Measurements from ENCODE around the gene DCTN5. TPM values are rescaled to one million over a fixed set of nuclear protein-coding genes. Genes with fewer than 3 reads are reported as not detected.

Gene DCTN5
- total and polyA plus RNA-seq, 10 donors, result 11.9 to 62.5 (median 41.3) TPM

- Histone ChIP-seq H3K4me3 (peak within 1 kb of the TSS; percentile 34 to 81 (median 60)), H3K4me1 (peaks cover 0 to 49% (median 19%) of the 10 kb centered on the region in 6 donors), H3K27me3 (replicated peaks in 1 of 7) (peaks cover 0 to 13% (median 0%) of the 10 kb centered on the region in 7 donors), H3K27ac (peak within 1 kb of the TSS in 2 of 8 donors; percentile 29 to 65), H3K9me3 (no peaks in the 10 kb centered on the region), H3K36me3 (peaks cover 0 to 69% (median 10%) of the 10 kb centered on the region in 6 donors)
- 1 to 2% (median 1%) methylated on average over 26 to 75 of the region's 75 CpGs for WGBS, 5 donors
- intact Hi-C loops (cut with DNase I; ENCODE audit: low total_unique reads), result no loop called here
- TF ChIP-seq POLR2A (IDR thresholded peaks at IDR 0.05) (no peak), CTCF (IDR thresholded peaks at IDR 0.05 in 8 of 11, conservative IDR thresholded peaks at IDR 0.05 in 3 of 11) (peak in 1 of 11 experiments; percentile 26), POLR2AphosphoS5 (IDR thresholded peaks at IDR 0.05) (peak; percentile 25 to 79 (median 63))
- peak; percentile 92 for DNase-seq
Observed at GRCh38 chr16:23678430-23679273, 37.4 kb downstream of the DCTN5 start, which contains the start of gene PLK1. Gene PLK1, plus strand, starts transcription at chr16:23678889. Its CDS starts 44 bp downstream, at chr16:23678933.

GRCh38 chr16:23679274-23679985 is 38.2 kb downstream of the DCTN5 start:
- Histone ChIP-seq H3K36me3 (peaks cover 0 to 69% (median 16%) of the 10 kb centered on the region in 6 donors), H3K27me3 (replicated peaks in 1 of 7) (peaks cover 0 to 13% (median 0%) of the 10 kb centered on the region in 7 donors), H3K27ac (peak overlapping the region in 2 of 8 donors; percentile 29 to 65), H3K4me3 (peak overlapping the region; percentile 34 to 81 (median 60)), H3K9me3 (no peaks in the 10 kb centered on the region), H3K4me1 (peaks cover 0 to 49% (median 19%) of the 10 kb centered on the region in 6 donors)
- intact Hi-C loops (cut with DNase I; ENCODE audit: low total_unique reads), result no loop called here
- WGBS, 5 donors, result 11 to 13% (median 12%) methylated on average over 19 to 24 of the region's 24 CpGs
- no peak for TF ChIP-seq POLR2A (IDR thresholded peaks at IDR 0.05)
- TF ChIP-seq POLR2AphosphoS5 (IDR thresholded peaks at IDR 0.05), result no peak
- no peak for TF ChIP-seq CTCF (IDR thresholded peaks at IDR 0.05 in 8 of 11, conservative IDR thresholded peaks at IDR 0.05 in 3 of 11)
- DNase-seq, result peak; percentile 80

GRCh38 chr16:23679986-23680336 is 38.7 kb downstream of the DCTN5 start:
- intact Hi-C loops (cut with DNase I; ENCODE audit: low total_unique reads), result no loop called here
- peak overlapping the region in 1 of 8 donors; percentile 65 for H3K27ac ChIP-seq
- H3K27me3 ChIP-seq (replicated peaks in 1 of 7), result peaks cover 0 to 13% (median 0%) of the 10 kb centered on the region in 7 donors
- DNase-seq, result no peak
- peak overlapping the region in 4 of 8 donors; percentile 54 to 81 (median 64) for H3K4me3 ChIP-seq
- peaks cover 0 to 69% (median 18%) of the 10 kb centered on the region in 6 donors for H3K36me3 ChIP-seq
- peaks cover 0 to 49% (median 19%) of the 10 kb centered on the region in 6 donors for H3K4me1 ChIP-seq
- WGBS, 5 donors, result 48 to 78% (median 54%) methylated on average over 5 to 6 of the region's 6 CpGs
- TF ChIP-seq POLR2AphosphoS5 (IDR thresholded peaks at IDR 0.05) (no peak), POLR2A (IDR thresholded peaks at IDR 0.05) (no peak), CTCF (IDR thresholded peaks at IDR 0.05 in 8 of 11, conservative IDR thresholded peaks at IDR 0.05 in 3 of 11) (no peak)
- H3K9me3 ChIP-seq, result no peaks in the 10 kb centered on the region
